Breast epithelium (tissue), 3 donors: ENCODE results near the gene PIK3R1.

Experiments used
- CTCF ChIP-seq, 3 donors: fragments of 450-650 bp; IDR thresholded peaks; one replicate each; pipeline ENCODE4 v1.5.1; 2016 to 2017; ENCODE audit warnings: antibody characterized with exemption in 3 of 3, mild to moderate bottlenecking in 3 of 3, moderate library complexity in 3 of 3
- POLR2A ChIP-seq: fragments of 450-650 bp; IDR thresholded peaks from one replicate; pipeline ENCODE4 v1.6.1; 2016; ENCODE audit warnings: antibody characterized with exemption, mild to moderate bottlenecking, moderate library complexity
- POLR2AphosphoS5 ChIP-seq, 3 donors: sonication (generic); formaldehyde crosslinking; IDR thresholded peaks; one replicate each; pipeline ENCODE4 v1.6.1; 2017; ENCODE audit warnings: antibody characterized with exemption in 3 of 3

- TF ChIP-seq POLR2A (no peak), CTCF (IDR thresholded peaks at IDR 0.05) (no peak), POLR2AphosphoS5 (IDR thresholded peaks at IDR 0.05) (no peak)
These were observed 82.9 kb downstream of the PIK3R1 start for GRCh38 chr5:68298479-68298878.
